ENCODE measurements around the gene MLF2. TPM values are rescaled to one million over a fixed set of nuclear protein-coding genes. Genes with fewer than 3 reads are reported as not detected.

MLF2 gene
- total and polyA plus RNA-seq, 9 of the 15 experiments (the other 6 are each of a cell fraction or from before 2014, with no cell fraction given), result 11.4 to 190 (median 139) TPM

DNA sequence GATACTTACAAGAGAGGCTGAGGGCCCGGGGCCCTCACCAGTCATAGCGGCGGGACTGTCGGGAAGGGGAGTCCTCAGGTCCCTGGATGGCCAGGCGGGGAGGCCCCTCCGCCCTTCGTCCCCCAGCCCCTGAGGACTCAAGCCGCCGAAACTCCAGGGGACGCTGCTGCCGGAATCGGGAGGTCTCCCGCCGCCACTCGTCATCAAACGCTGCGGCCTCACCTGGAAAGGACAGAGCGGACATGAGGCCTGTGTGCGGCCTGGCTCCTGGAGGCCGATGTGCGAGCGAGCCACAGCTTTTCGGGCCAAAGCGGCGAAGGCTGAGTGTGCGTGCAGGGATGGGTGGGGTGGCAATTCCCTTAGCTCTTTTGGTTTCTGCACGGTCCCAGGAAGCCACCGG lies 4.2 kb downstream of the MLF2 start:
- no peak overlapping the region for H2AFZ ChIP-seq (ENCODE audit: low read depth, low read length)
- no TSS peak for BruUV-seq (replicated peaks)
- no peak for ATAC-seq
- peaks cover 3% of the 10 kb centered on the region for H3K9me1 ChIP-seq (ENCODE audit: control insufficient read depth, insufficient read depth, low read length)
- no peak overlapping the region for H3K4me2 ChIP-seq (ENCODE audit: insufficient read depth, low read length)
- H3K27ac ChIP-seq (ENCODE audit: extremely low read depth, low read depth, low read length), result no peak overlapping the region
- H3K36me3 ChIP-seq (ENCODE audit: control insufficient read depth, insufficient read depth, low read length), result peaks cover 65% of the 10 kb centered on the region; the same call in 2 of the 3 replicates
- 91% methylated on average over 7 of the region's 28 CpGs for WGBS (ENCODE audit: insufficient coverage, low coverage, missing lambda C conversion rate)
- no peak for DNase-seq (ENCODE audit: extremely low read depth in 1 of 4, low spot score in 3 of 4)
- ChIA-PET CTCF (ENCODE audit: low intra/inter-chr PET ratio) (no interaction called here), POLR2A (interaction anchor here (0.6 to 0.9 kb wide), 2 partner anchors 11 to 62 kb away, joined by 3 to 4 read pairs; no protein-coding TSS in a partner anchor)
- FAIRE-seq, result no peak
- peak; percentile 49 for TF ChIP-seq RBFOX2 (IDR thresholded peaks at IDR 0.05; ENCODE audit: low read depth, low read length)
- no peak for TF ChIP-seq ZKSCAN3 (CRISPR knock-in tag; IDR thresholded peaks at IDR 0.05)
- no peaks in the 10 kb centered on the region for H3K9me3 ChIP-seq (replicated peaks; ENCODE audit: control insufficient read depth, insufficient read depth, low read depth, low read length)
- intact Hi-C loops (cut with micrococcal nuclease) (no loop called here), in situ Hi-C loops (cut with MboI) (no loop called here)
- H3K79me2 ChIP-seq (ENCODE audit: control insufficient read depth, insufficient read depth, low read length), result peaks cover 31% of the 10 kb centered on the region
- H3K4me3 ChIP-seq, result no peak overlapping the region
- peaks cover 28 to 29% of the 10 kb centered on the region in 2 experiments for H3K4me1 ChIP-seq (replicated peaks in 1 of 2; ENCODE audit: control insufficient read depth in 2 of 2, insufficient read depth in 2 of 2, low read length in 2 of 2)
- no peaks in the 10 kb centered on the region for H3K27me3 ChIP-seq (ENCODE audit: control insufficient read depth in 2 of 2, insufficient read depth in 2 of 2, low read length in 2 of 2)
- no peak overlapping the region for H3K9ac ChIP-seq (ENCODE audit: insufficient read depth in 1 of 2, low read depth in 2 of 2, low read length in 2 of 2)
- H4K20me1 ChIP-seq (replicated peaks; ENCODE audit: control insufficient read depth, insufficient read depth, low read length), result peaks cover 5% of the 10 kb centered on the region; the same call in 1 of the 2 replicates

DNA sequence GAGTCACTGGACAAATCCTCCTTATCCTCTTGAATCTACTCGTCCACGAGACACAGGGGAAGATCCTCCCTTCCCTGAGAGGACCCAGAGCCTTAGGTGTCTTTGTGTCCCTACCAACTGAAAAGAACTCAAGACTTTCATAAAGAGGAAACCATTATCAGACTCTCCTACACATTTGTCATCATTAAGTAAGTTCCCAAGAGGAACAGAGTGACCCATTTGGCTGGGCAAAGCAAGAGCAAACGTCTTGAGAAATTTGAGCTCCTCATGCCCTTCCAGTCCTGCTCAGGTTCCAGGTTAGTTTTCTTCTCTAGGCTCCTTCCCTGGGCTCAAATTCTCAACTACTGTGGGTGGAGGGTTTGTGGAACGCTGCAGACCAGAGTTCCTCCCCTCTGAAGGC lies 5.7 kb downstream of the MLF2 start:
- peaks cover 5% of the 10 kb centered on the region; the same call in 1 of the 2 replicates for H4K20me1 ChIP-seq (replicated peaks; ENCODE audit: control insufficient read depth, insufficient read depth, low read length)
- BruUV-seq (replicated peaks), result no TSS peak
- POLR2A ChIA-PET, result interaction anchor here (1.5 kb wide), 1 partner anchor 23 kb away, joined by 3 read pairs; the partner anchor contains the start of gene COPS7A
- ATAC-seq (no peak; the same call in 2 of the 3 replicates), DNase-seq (ENCODE audit: extremely low read depth in 1 of 4, low spot score in 3 of 4) (no peak), FAIRE-seq (no peak)
- peak overlapping the region in 1 of 2 experiments; percentile 64; a peak in 1 of 4 replicates for H3K9ac ChIP-seq (ENCODE audit: insufficient read depth in 1 of 2, low read depth in 2 of 2, low read length in 2 of 2)
- H3K4me2 ChIP-seq (ENCODE audit: insufficient read depth, low read length), result no peak overlapping the region
- no peak overlapping the region for H2AFZ ChIP-seq (ENCODE audit: low read depth, low read length)
- H3K9me3 ChIP-seq (replicated peaks; ENCODE audit: control insufficient read depth, insufficient read depth, low read depth, low read length), result no peaks in the 10 kb centered on the region
- intact Hi-C loops (cut with micrococcal nuclease), result no loop called here
- H3K4me3 ChIP-seq, result no peak overlapping the region
- H3K36me3 ChIP-seq (ENCODE audit: control insufficient read depth, insufficient read depth, low read length), result peaks cover 65% of the 10 kb centered on the region; the same call in 2 of the 3 replicates
- H3K27me3 ChIP-seq (ENCODE audit: control insufficient read depth in 2 of 2, insufficient read depth in 2 of 2, low read length in 2 of 2), result no peaks in the 10 kb centered on the region
- in situ Hi-C loops (cut with MboI), result no loop called here
- peak overlapping the region; percentile 56; the same call in 2 of the 3 replicates for H3K27ac ChIP-seq (ENCODE audit: extremely low read depth, low read depth, low read length)
- WGBS (ENCODE audit: insufficient coverage, low coverage, missing lambda C conversion rate), result 14% methylated on average over 3 of the region's 4 CpGs
- peaks cover 16 to 29% of the 10 kb centered on the region in 2 experiments; a peak in 4 of 5 replicates for H3K4me1 ChIP-seq (replicated peaks in 1 of 2; ENCODE audit: control insufficient read depth in 2 of 2, insufficient read depth in 2 of 2, low read length in 2 of 2)
- CTCF ChIA-PET (ENCODE audit: low intra/inter-chr PET ratio), result no interaction called here
- peaks cover 3% of the 10 kb centered on the region for H3K9me1 ChIP-seq (ENCODE audit: control insufficient read depth, insufficient read depth, low read length)
- peaks cover 20% of the 10 kb centered on the region for H3K79me2 ChIP-seq (ENCODE audit: control insufficient read depth, insufficient read depth, low read length)
- no peak for TF ChIP-seq ZNF121 (CRISPR knock-in tag; conservative IDR thresholded peaks at IDR 0.05)
- TF ChIP-seq FOSL1 (tag; conservative IDR thresholded peaks at IDR 0.05), result peak; percentile 46; the same call in 1 of the 2 replicates
- TF ChIP-seq, protein P1, sequence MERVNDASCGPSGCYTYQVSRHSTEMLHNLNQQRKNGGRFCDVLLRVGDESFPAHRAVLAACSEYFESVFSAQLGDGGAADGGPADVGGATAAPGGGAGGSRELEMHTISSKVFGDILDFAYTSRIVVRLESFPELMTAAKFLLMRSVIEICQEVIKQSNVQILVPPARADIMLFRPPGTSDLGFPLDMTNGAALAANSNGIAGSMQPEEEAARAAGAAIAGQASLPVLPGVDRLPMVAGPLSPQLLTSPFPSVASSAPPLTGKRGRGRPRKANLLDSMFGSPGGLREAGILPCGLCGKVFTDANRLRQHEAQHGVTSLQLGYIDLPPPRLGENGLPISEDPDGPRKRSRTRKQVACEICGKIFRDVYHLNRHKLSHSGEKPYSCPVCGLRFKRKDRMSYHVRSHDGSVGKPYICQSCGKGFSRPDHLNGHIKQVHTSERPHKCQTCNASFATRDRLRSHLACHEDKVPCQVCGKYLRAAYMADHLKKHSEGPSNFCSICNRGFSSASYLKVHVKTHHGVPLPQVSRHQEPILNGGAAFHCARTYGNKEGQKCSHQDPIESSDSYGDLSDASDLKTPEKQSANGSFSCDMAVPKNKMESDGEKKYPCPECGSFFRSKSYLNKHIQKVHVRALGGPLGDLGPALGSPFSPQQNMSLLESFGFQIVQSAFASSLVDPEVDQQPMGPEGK (CRISPR knock-in tag; IDR thresholded peaks at IDR 0.05; ENCODE audit: borderline replicate concordance), result no peak
- TF ChIP-seq ZNF589 (CRISPR knock-in tag; IDR thresholded peaks at IDR 0.05; ENCODE audit: low read depth), result no peak
- TF ChIP-seq TEAD4 (IDR thresholded peaks at IDR 0.05; ENCODE audit: low read length), result no peak
- no peak for TF ChIP-seq TEAD4 (CRISPR knock-in tag; IDR thresholded peaks at IDR 0.05; ENCODE audit: borderline replicate concordance)

All from K562 (cell line).